Fibroblast of pulmonary artery (primary cell): ENCODE data around the gene PASK.

ENCODE experiments used
- DNase-seq: peaks from one replicate; pipeline ENCODE4 v3.0.0-alpha.2; 2010; ENCODE audit warnings: low read depth
- H3K4me3 ChIP-seq: replicated peaks from 2 replicates; pipeline ENCODE4 v1.5.1; 2011; ENCODE audit warnings: low read depth, mild to moderate bottlenecking, control low read depth, low read length, moderate library complexity
- TF ChIP-seq, protein P1 (sequence below): IDR thresholded peaks from 2 replicates; pipeline ENCODE4 v1.5.1; 2011; ENCODE audit warnings: mild to moderate bottlenecking, control low read depth, low read length, inconsistent platforms; ENCODE audit errors: missing control alignments

Gene PASK

DNA sequence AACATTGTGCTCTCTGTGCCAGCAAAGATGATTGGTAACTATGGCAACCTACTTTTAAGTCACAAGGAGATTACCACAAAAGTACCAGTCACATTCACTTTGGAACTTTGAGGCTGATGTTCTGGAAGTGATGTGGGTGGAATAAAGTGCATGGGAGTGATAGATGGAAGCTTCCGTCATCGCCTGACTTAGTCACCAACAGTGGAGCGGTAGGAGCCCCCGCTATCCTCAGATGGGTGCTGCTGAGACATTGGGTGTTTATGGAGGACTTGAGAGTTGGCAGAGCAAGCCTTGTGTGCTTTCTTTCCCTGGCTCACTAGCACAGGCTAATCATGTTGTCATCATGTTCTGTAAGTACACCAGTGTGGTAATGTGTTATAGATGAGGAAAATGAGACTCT, 5.6 kb upstream of the PASK start:
- H3K4me3 ChIP-seq, result no peak overlapping the region
- TF ChIP-seq, protein P1, sequence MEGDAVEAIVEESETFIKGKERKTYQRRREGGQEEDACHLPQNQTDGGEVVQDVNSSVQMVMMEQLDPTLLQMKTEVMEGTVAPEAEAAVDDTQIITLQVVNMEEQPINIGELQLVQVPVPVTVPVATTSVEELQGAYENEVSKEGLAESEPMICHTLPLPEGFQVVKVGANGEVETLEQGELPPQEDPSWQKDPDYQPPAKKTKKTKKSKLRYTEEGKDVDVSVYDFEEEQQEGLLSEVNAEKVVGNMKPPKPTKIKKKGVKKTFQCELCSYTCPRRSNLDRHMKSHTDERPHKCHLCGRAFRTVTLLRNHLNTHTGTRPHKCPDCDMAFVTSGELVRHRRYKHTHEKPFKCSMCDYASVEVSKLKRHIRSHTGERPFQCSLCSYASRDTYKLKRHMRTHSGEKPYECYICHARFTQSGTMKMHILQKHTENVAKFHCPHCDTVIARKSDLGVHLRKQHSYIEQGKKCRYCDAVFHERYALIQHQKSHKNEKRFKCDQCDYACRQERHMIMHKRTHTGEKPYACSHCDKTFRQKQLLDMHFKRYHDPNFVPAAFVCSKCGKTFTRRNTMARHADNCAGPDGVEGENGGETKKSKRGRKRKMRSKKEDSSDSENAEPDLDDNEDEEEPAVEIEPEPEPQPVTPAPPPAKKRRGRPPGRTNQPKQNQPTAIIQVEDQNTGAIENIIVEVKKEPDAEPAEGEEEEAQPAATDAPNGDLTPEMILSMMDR, result no peak
- DNase-seq, result peak; percentile 22

- TF ChIP-seq, protein P1, result no peak
- no peak for DNase-seq
- no peak overlapping the region for H3K4me3 ChIP-seq
These were observed 4.3 kb upstream of the PASK start for GRCh38 chr2:241153616-241154015.

- no peak for DNase-seq
- no peak overlapping the region for H3K4me3 ChIP-seq
- TF ChIP-seq, protein P1, result no peak
These were observed 2.8 kb upstream of the PASK start for GRCh38 chr2:241151934-241152660.

GRCh38 chr2:241150660-241151530, 1.6 kb upstream of the PASK start:
- peak overlapping the region; percentile 68 for H3K4me3 ChIP-seq
- TF ChIP-seq, protein P1, result no peak
- peak; percentile 5 for DNase-seq

DNA sequence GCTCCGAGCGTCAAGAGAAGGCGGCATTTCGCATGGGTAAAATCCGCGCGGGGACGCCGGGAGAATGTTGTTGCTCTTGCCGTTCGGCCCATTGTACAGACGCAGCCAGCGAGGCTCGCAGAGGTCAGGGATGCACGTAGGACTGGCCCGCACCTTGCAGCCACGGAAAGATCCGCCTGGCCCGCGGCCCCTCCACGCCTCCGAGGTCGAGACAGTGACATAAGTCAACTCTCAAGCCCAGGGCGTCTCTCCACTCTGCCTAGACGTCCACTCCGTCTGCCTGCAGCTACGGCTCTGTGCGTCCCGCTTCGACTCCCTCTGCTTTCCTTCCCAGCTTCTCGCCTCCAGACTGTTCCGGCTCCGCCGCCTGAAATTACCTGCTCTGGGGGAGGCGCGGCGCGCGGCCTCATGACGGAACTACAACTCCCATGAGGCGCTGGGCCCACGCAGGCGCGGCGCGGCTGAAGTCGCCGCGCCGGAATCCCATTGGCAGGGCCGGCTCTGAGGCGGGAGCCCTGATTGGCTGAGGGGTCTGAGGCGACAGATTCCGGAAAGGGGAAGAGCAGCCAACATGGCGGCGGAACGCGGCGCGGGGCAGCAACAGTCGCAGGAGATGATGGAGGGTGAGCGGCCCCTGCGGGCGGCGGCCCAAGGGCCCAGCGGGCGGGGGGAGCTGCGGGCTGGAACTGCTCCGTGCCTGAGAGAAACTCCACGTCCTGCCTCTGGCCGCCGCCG, 820 bp upstream of the PASK start, which contains the start of gene PPP1R7:
Gene PPP1R7 (plus strand): TSS at position 543 of the 735 bp plus-strand sequence. CDS start 29 bp downstream, at position 572.
- TF ChIP-seq, protein P1, result no peak
- DNase-seq, result peak; percentile 92
- peak within 1 kb of the TSS; percentile 68 for H3K4me3 ChIP-seq

DNA sequence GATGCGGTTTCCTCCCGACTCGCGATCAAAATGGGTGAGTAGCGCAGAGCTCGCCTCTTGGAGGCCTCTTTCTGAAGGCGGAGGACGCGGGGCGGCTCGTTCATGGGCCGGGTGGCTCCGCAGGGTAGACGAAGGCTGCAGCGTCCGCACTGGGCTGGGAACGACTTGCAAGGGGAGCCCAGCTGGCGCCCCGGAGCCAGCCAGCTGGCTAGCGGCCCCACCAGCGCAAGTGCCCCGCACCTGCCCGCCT, 328 bp upstream of the PASK start:
- TF ChIP-seq, protein P1, result no peak
- DNase-seq, result no peak
- peak overlapping the region; percentile 68 for H3K4me3 ChIP-seq
